HTERT RPE-1 (cell line): ENCODE measurements around the gene FAM110C.

Experiments used
- in situ Hi-C: fragments of 300-500 bp; cut with MboI; formaldehyde crosslinking; loops from 4 replicates; pipeline ENCODE4 v1.14.3; 2020; ENCODE audit warnings: low sequenced_read_pairs

The FAM110C gene

GRCh38 chr2:10222-10875, 36.0 kb downstream of the FAM110C start:
- in situ Hi-C loops = no loop called here
